Smooth muscle cell of the brain vasculature (primary cell): ENCODE measurements around the gene PTPRN.
"Not testable (repeated sequence)": the region's sequence is repeated elsewhere in the genome, so short reads cannot be mapped to it uniquely, and the experiment has no call there.

Experiments used
- DNase-seq: peaks from one replicate; pipeline ENCODE4 v3.0.0-alpha.2; 2012; ENCODE audit warnings: low read depth, low spot score

The PTPRN gene

GRCh38 chr2:219270055-219270372, 39.2 kb downstream of the PTPRN start:
- no peak for DNase-seq

GRCh38 chr2:219269362-219270054, 39.7 kb downstream of the PTPRN start:
- DNase-seq, result no peak

- no peak for DNase-seq
These were observed 40.9 kb downstream of the PTPRN start for GRCh38 chr2:219268294-219268693.

GRCh38 chr2:219266886-219267285, 42.3 kb downstream of the PTPRN start:
- DNase-seq, result no peak

- DNase-seq, result no peak
These were observed 43.0 kb downstream of the PTPRN start for GRCh38 chr2:219266232-219266631.

- no peak for DNase-seq
These were observed 48.0 kb downstream of the PTPRN start for GRCh38 chr2:219261024-219261855.

GRCh38 chr2:219258942-219259341, 50.3 kb downstream of the PTPRN start:
- DNase-seq, result not testable (repeated sequence)

- DNase-seq, result no peak
These were observed 54.5 kb downstream of the PTPRN start for GRCh38 chr2:219254590-219255201.

GRCh38 chr2:219253753-219254589, 55.2 kb downstream of the PTPRN start, which contains the start of gene TUBA4A:
TSS of gene TUBA4A (minus strand) at chr2:219253918. CDS start at chr2:219253858, 60 bp downstream.
- no peak for DNase-seq

GRCh38 chr2:219252900-219253752, 56.1 kb downstream of the PTPRN start, which contains the start of gene TUBA4B:
TSS of gene TUBA4B (plus strand) at chr2:219253243. CDS start at chr2:219253408, 165 bp downstream.
- no peak for DNase-seq

- no peak for DNase-seq
These were observed 56.7 kb downstream of the PTPRN start for GRCh38 chr2:219252570-219252899.

- DNase-seq, result no peak
These were observed 57.1 kb downstream of the PTPRN start for GRCh38 chr2:219252084-219252483.

GRCh38 chr2:219251656-219252055, 57.5 kb downstream of the PTPRN start:
- no peak for DNase-seq

GRCh38 chr2:219250049-219250781, 59.0 kb downstream of the PTPRN start:
- no peak for DNase-seq

GRCh38 chr2:219249203-219249980, 59.8 kb downstream of the PTPRN start:
- no peak for DNase-seq

GRCh38 chr2:219248845-219249202, 60.4 kb downstream of the PTPRN start:
- no peak for DNase-seq

GRCh38 chr2:219247678-219248642, 61.2 kb downstream of the PTPRN start:
- no peak for DNase-seq

- DNase-seq, result no peak
These were observed 62.6 kb downstream of the PTPRN start for GRCh38 chr2:219246559-219246958.
